Measurements from ENCODE around the gene SRGN. TPM values are rescaled to one million over a fixed set of nuclear protein-coding genes. Genes with fewer than 3 reads are reported as not detected.
A peak's percentile ranks its signal among the peaks of the same experiment; 100 is the strongest.

The SRGN gene
- total and polyA plus RNA-seq, 2 of the 13 experiments (the other 11 are each of a cell fraction or from before 2014, with no cell fraction given), result 0.09 TPM; not detected in 1

GRCh38 chr10:69061305-69062161, 26.4 kb upstream of the SRGN start (continued):
- TF ChIP-seq BCL3 (CRISPR knock-in tag; IDR thresholded peaks at IDR 0.05), result no peak
- peak; percentile 20 for TF ChIP-seq BCL6 (CRISPR knock-in tag; IDR thresholded peaks at IDR 0.05)
- TF ChIP-seq ZNF710 (CRISPR knock-in tag; IDR thresholded peaks at IDR 0.05; ENCODE audit: borderline replicate concordance), result peak; percentile 58; the same call in 1 of the 2 replicates
- TF ChIP-seq ZNF563 (CRISPR knock-in tag; IDR thresholded peaks at IDR 0.05), result no peak; the same call in 1 of the 2 replicates
- TF ChIP-seq MEIS1 (CRISPR knock-in tag; IDR thresholded peaks at IDR 0.05; ENCODE audit: borderline replicate concordance), result peak; percentile 25; the same call in 1 of the 2 replicates
- no peak for TF ChIP-seq ZNF605 (CRISPR knock-in tag; IDR thresholded peaks at IDR 0.05)
- TF ChIP-seq SRF (IDR thresholded peaks at IDR 0.05; ENCODE audit: low read depth, low read length), result no peak
- no peak for TF ChIP-seq RNF2 (conservative IDR thresholded peaks at IDR 0.05; ENCODE audit: low read depth)

- H3K79me2 ChIP-seq (ENCODE audit: insufficient read depth, low read length), result no peaks in the 10 kb centered on the region
- H3K27me3 ChIP-seq (ENCODE audit: control insufficient read depth in 1 of 2, insufficient read depth in 2 of 2, low read length in 2 of 2), result peaks cover 0 to 22% of the 10 kb centered on the region in 2 experiments; a peak in 2 of 5 replicates
- ATAC-seq (no peak), DNase-seq (ENCODE audit: low spot score) (no peak), FAIRE-seq (no peak)
- no peak overlapping the region for H3K4me3 ChIP-seq (replicated peaks in 1 of 3; ENCODE audit: insufficient read depth in 1 of 3, low read depth in 2 of 3, low read length in 3 of 3)
- no peak overlapping the region for H3K27ac ChIP-seq (ENCODE audit: extremely low read length, insufficient read depth, low read length)
- H3K9me3 ChIP-seq (ENCODE audit: low read length), result no peaks in the 10 kb centered on the region
- no peak overlapping the region for H3K9ac ChIP-seq (ENCODE audit: insufficient read depth, low read depth, low read length)
- in situ Hi-C loops (cut with HindIII; ENCODE audit: extremely low pct_ligation_motif_present, low pct_unique_long_range_greater_than_20kb) (no loop called here), intact Hi-C loops (cut with micrococcal nuclease; ENCODE audit: unreplicated experiment) (no loop called here)
- POLR2A ChIA-PET, result no interaction called here
- no TSS peak for BruUV-seq (replicated peaks)
- TF ChIP-seq CCAR2 (optimal IDR thresholded peaks at IDR 0.05; ENCODE audit: low read depth, low read length) (no peak), TIGD3 (CRISPR knock-in tag; IDR thresholded peaks at IDR 0.05; ENCODE audit: borderline replicate concordance) (no peak)
- no peak overlapping the region for H2AFZ ChIP-seq (ENCODE audit: low read length)
- H4K20me1 ChIP-seq (ENCODE audit: insufficient read depth, low read length), result no peaks in the 10 kb centered on the region
- CTCF ChIA-PET (ENCODE audit: low intra/inter-chr PET ratio, low total read pairs), result no interaction called here
- WGBS (ENCODE audit: low lambda C conversion rate), result 39% methylated on average over 5 of the region's 5 CpGs
- H3K4me2 ChIP-seq (ENCODE audit: low read depth, low read length), result no peak overlapping the region
- H3K4me1 ChIP-seq (ENCODE audit: insufficient read depth, low read length), result peaks cover 25% of the 10 kb centered on the region
- H3K36me3 ChIP-seq (replicated peaks in 1 of 2; ENCODE audit: control insufficient read depth in 1 of 2, insufficient read depth in 2 of 2, low read length in 2 of 2), result no peaks in the 10 kb centered on the region
These were observed 25.0 kb upstream of the SRGN start for GRCh38 chr10:69062901-69063300.
